Ishikawa (cell line): ENCODE data around the gene TGM3.

ENCODE experiments used
- EP300 ChIP-seq: IDR thresholded peaks from 2 replicates; pipeline ENCODE4 v1.6.1; 2012; ENCODE audit warnings: borderline replicate concordance
- RAD21 ChIP-seq: IDR thresholded peaks from 2 replicates; pipeline ENCODE4 v1.6.1; 2012; ENCODE audit warnings: low read depth
- TAF1 ChIP-seq: IDR thresholded peaks from 2 replicates; pipeline ENCODE4 v1.6.1; 2012; ENCODE audit warnings: low read depth, mild to moderate bottlenecking
- TF ChIP-seq, protein P1 (sequence below): IDR thresholded peaks from 2 replicates; pipeline ENCODE4 v1.6.1; 2012

DNA sequence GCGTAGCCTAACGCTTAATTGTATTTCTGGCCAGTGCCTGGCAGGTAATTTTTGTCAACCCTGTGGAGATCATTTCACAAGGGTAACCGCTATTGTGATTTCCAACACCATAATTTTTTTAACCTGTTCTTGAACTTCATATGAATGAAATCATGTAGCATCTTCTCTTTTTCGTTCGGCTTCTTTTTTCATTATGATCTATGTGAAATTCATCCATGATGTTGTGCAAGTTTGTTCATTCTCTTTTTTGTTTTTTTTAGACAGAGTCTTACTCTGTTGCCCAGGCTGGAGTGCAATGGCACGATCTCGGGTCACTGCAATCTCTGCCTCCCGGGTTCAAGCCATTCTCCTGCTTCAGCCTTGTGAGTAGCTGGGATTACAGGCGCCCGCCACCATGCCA is 42.5 kb upstream of the TGM3 start:
- TF ChIP-seq, protein P1, sequence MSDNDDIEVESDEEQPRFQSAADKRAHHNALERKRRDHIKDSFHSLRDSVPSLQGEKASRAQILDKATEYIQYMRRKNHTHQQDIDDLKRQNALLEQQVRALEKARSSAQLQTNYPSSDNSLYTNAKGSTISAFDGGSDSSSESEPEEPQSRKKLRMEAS: no peak
- TF ChIP-seq TAF1: no peak
- no peak for TF ChIP-seq EP300
- no peak for TF ChIP-seq RAD21
